UCSD-AML1 (cell line): ENCODE results near the gene COL20A1.
"Not testable (repeated sequence)": the region's sequence is repeated elsewhere in the genome, so short reads cannot be mapped to it uniquely, and the experiment has no call there.

Experiments used
- DNase-seq: peaks from one replicate; lab custom pipeline; 2025; ENCODE audit not compliant: unreplicated experiment; lab: John Stamatoyannopoulos, UW

COL20A1 gene

GRCh38 chr20:63371291-63371865, 78.4 kb downstream of the COL20A1 start:
- DNase-seq: no peak

DNA sequence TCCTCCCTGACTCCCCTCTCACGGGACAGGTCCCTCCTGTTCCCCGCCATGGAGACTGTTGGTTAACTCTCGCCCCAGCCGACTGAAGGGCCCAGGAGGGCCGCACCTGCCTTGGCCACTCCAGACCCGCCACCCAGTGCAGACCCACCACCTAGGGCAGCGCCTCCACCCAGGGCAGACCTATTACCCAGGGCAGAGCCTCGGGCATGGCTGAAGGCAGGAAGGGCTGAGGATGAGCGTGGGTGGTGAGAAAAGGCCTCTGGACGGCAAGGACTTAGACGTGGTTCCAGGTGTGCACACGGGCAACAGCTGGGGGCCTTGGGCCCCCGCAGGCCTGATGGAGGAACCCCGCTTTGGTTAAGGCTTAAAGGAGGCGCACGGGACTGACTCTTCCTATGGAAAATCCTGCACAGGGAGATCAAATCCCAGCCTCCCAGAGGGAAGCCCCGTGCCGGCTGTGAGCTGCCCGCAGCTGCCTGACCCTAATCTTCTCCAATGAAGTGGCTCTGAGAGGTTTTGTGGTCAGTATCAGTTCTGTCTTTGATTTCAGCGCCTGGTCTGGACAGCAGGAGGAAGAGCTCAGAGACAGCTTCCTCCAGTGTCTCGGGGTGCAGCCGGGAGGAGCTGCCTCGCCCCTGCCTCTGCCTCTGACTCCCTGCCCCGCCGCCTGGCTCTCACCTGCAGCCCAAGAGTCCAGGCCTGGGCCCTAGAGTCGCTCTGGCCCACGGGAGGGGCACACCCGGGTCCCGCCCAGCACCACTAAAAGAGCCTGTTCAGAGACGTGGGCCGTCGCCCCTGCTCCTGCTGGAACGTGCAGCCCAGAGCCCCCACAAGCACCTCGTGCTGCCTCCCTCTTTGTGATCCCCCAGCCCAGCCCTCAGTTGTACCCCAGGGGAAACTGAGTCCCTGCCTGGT, 80.2 kb downstream of the COL20A1 start:
- no peak for DNase-seq

DNA sequence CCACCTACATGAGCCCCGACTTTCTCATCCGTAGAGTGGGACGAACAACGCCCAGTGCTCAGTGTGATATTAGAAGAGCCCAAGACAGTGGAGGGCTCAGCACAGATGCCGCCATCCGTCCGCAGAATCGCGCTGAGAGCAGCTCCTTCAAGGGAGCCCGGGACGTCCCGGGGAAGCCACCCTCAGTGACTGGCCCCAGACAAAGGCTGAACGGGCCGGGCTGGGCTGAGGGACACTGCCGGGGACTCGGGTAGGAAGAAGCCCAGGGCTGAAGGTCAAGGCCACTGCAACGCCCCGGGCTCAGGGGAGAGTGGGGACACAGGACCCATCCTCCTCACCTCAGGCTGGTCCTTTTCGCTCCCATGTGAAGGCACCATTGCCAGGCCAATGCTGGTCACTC, 81.0 kb downstream of the COL20A1 start:
- no peak for DNase-seq

DNA sequence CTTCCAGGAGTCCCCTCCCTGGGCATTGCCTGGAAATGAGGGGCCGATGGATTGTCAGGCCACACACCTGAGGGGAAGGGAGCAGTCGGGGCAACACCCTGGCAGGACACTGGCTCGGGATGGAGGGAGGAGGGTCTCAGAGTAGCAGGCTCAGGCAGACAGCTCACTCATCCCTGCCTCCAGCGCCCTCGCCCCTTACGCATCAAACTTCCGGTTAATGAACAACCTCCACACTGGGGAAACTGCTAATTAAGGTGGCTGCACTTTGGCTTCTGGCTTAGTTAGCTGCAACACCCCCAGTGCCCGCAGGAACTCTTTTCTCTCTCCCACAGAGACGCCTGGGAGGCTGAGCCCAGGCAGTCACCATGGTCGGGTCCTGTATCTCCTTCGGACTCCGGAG, 81.5 kb downstream of the COL20A1 start:
- DNase-seq: no peak

- no peak for DNase-seq
Observed at GRCh38 chr20:63375438-63375837, 82.5 kb downstream of the COL20A1 start.

DNA sequence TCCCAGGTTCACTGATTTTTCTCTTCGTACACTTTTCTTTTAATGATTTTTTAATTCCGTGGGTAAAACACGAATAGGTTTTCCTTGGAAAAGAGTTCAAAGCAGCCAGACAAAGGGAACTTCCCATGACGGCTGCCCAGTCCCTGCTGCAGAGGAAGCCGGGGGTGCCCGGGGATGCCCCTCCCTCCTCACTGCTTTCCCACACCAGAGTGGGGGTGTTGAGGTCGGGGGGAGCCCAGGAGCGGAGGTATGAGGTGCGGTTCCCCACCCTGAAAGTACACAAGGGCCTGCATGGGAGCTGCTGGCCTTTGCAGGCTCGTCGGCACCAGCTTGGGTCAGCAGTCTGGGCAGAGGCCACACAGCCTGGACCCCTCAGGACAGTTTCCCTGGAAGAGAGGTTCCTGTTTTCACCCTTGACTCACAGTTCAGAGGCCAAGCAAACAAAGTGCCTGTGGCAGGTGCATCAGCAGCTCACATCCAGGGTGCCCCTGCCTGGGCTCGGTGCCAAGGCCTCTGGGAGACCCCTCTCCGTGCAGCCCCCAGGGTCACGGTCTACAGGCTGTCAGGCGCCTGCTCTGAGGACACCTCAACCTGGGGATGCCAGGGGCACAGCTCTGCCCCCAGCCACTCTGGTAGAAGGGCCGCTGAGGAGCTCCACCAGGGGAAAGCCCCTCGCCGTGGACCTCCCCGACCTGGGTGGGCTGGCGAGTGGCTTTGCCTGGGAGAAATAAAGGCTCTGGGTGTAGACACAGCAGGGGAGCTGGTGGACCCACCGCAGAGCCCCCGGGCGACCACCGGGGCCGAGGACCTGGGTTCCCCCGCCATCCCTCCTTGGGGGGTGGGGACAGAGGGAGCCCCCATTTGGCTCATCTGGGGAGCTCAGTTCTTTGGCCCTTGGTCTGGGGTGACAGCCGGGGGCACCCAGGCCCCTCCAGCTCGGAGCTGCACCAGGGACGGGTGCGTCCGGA, 83.6 kb downstream of the COL20A1 start:
- no peak for DNase-seq

- DNase-seq: no peak
Observed at GRCh38 chr20:63377256-63377941, 84.4 kb downstream of the COL20A1 start.

DNA sequence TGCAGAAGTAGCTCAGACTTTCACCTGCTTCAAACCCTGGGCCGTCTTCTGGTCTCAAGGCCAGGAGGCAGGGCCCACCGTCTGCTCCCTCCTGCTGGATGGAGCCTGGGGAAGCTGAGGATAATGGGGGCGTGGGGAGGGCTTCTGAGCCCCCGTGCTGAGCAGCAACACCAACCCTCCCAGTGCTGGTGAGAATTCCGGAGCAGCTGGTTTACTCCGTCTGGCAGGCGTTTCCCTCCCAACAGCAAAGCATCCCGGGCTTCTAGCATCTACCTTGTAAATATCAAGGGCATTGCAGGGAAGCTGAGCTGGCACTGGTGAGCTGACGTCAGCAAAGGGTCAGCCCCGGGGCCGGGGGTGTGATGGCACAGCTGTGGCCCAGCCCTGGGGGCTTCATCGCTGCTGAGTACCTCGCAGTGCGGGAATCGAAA, 85.0 kb downstream of the COL20A1 start:
- DNase-seq: no peak

GRCh38 chr20:63378626-63379025, 85.6 kb downstream of the COL20A1 start:
- DNase-seq: no peak

DNA sequence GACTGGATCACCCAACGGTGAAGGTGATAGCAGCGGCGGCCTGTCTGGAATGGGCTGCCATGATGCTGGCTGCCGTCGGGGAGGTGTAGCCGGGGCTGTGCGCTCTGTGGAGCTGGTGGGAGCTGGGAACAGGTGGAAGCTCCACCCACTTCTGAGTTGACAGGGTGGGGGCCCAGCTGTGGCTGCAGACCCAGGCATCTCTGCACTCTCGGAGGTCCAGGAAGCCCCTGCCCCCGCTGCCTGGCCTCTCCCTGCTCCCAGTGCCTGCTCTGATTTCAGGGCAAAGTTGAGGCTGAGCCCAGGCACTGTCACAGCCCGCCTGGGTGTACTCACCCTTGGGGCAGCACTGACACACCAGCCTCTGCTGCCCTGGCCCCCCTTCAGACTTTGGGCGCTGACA, 86.3 kb downstream of the COL20A1 start:
- no peak for DNase-seq

DNA sequence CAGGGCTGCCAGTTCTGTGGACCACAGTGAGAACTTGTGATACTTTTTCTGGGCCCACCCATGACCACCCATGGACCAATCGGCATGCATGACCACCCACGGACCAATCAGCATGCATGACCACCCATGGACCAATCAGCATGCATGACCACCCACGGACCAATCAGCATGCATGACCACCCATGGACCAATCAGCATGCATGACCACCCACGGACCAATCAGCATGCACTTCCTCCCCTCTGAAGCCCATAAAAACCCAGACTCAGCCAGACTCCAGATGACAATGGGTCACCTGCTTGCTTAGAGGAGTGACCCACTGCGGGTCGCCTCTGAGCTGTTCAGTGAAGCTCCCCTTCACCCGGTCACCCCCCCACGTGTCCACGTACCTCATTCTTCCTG, 86.9 kb downstream of the COL20A1 start:
- DNase-seq: not testable (repeated sequence)

GRCh38 chr20:63380346-63380870, 87.4 kb downstream of the COL20A1 start:
- no peak for DNase-seq

DNA sequence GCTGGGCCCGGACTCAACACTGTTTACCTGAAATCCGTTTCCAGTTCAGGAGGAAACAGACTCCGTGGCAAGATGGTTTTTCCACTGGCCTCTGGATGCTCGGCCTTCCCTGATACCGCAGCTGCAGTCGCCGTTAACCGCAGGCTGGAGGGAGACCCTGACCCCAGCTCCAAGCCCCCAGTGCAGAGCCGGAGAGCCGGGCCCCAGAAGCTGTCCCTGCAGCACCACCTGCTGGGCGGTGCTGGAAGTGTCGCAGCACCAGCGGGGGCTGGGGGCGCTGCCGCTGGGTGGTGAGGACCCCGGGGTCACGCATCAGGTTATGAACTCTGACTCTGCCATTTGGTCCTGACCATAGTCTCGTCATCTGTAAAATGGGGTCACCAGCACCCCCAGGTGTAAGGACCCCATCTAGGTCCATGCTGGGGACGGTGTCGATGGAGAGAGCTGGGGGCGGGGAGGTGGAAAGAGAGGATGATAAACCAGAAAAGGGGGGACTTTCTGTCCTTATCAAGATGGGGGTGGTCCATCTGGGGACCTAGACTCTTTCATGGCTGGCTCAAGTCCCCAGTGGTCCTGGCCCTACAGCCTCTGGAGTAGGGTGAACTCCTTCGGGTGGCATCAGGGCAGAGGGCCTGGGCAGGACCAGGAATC, 88.9 kb downstream of the COL20A1 start:
- DNase-seq: peak; percentile 21

DNA sequence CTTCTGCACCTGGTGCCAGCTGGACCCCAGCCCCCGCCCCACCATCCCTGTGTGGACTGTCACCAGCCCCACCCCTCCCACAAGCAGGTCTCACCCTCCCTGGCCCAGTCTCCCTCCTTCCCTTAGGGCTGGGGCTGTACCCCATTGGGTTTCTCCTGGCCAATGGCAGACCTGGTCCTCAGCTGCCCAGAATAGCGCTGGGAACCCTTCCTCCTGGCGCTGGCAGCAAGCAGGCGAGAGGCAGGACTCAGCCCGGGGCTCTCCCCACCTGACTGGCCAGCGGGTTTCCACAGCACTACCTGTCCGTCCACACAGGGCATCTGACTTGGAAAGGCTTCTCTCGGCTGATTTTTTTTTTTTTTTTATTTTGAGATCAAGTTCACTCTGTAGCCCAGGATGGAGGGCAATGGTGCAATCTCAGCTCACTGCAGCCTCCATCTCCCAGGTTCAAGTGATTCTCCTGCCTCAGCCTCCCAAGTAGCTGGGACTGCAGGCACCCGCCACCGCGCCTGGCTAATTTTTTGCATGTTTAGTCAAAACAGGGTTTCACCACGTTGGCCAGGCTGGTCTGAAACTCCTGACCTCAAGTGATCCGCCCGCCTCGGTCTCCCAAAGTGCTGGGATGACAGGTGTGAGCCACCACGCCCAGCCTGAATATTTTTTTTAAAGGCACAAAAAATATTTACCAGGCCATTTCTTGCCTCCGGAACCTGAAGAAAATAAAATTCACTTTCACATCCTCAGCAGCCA, 89.7 kb downstream of the COL20A1 start:
- DNase-seq: no peak

- DNase-seq: no peak
Observed at GRCh38 chr20:63383556-63383955, 90.6 kb downstream of the COL20A1 start.

GRCh38 chr20:63384336-63384735, 91.3 kb downstream of the COL20A1 start:
- DNase-seq: no peak
